Measurements from ENCODE around the gene DQX1.

Gene DQX1

DNA sequence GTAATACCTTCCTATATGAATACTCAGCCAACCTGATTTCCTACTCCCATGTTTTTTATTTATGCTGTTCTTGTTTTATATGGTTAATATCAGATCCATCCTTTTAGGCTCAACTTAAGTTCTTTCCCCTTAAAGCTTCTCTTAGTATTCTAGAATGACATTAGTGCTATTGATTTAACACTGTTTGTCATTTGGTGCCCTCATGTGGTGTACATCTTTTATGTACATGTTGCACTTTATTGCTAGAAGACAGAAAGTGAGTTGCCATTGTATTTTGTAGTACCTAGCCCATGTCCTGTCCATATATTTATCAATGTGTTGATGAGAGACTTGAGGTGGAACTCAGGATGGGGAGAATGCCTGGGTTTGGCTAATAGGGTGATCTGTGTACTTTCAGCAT, 6.2 kb upstream of the DQX1 start:
- no peak for DNase-seq (ENCODE audit: low spot score in 2 of 2)
- in situ Hi-C loops (cut with MboI; ENCODE audit: low sequenced_read_pairs), result no loop called here
- H3K4me3 ChIP-seq, result no peak overlapping the region
- peaks cover 13% of the 10 kb centered on the region for H3K4me1 ChIP-seq
- no peaks in the 10 kb centered on the region for H3K27me3 ChIP-seq (ENCODE audit: low read depth)
- peaks cover 43% of the 10 kb centered on the region for H3K36me3 ChIP-seq (replicated peaks)
- H3K9me3 ChIP-seq, result no peaks in the 10 kb centered on the region

DNA sequence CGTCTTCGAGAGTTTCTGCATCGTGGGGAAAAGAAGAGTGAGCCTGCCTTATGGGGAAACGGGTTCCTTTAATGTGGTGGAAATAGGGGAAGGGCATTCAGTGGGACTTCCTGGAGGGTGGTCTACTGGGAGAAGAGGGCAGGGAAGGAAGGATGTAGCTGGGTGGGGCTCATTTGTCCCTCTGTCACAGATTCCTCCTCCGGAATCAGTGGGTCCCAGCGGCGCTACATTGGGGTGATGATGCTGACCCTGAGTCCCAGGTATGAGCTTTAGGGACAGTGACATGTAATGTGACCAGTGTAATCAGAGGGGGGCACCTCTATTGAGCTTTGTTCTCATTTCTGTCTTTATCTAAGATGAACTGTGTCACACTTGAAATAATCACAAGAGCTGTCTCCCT, 5.6 kb upstream of the DQX1 start:
- Histone ChIP-seq H3K9me3 (no peaks in the 10 kb centered on the region), H3K36me3 (replicated peaks) (peaks cover 48% of the 10 kb centered on the region), H3K4me3 (no peak overlapping the region), H3K27me3 (ENCODE audit: low read depth) (no peaks in the 10 kb centered on the region), H3K4me1 (peaks cover 13% of the 10 kb centered on the region)
- no peak for DNase-seq (ENCODE audit: low spot score in 2 of 2)
- in situ Hi-C loops (cut with MboI; ENCODE audit: low sequenced_read_pairs), result no loop called here

DNA sequence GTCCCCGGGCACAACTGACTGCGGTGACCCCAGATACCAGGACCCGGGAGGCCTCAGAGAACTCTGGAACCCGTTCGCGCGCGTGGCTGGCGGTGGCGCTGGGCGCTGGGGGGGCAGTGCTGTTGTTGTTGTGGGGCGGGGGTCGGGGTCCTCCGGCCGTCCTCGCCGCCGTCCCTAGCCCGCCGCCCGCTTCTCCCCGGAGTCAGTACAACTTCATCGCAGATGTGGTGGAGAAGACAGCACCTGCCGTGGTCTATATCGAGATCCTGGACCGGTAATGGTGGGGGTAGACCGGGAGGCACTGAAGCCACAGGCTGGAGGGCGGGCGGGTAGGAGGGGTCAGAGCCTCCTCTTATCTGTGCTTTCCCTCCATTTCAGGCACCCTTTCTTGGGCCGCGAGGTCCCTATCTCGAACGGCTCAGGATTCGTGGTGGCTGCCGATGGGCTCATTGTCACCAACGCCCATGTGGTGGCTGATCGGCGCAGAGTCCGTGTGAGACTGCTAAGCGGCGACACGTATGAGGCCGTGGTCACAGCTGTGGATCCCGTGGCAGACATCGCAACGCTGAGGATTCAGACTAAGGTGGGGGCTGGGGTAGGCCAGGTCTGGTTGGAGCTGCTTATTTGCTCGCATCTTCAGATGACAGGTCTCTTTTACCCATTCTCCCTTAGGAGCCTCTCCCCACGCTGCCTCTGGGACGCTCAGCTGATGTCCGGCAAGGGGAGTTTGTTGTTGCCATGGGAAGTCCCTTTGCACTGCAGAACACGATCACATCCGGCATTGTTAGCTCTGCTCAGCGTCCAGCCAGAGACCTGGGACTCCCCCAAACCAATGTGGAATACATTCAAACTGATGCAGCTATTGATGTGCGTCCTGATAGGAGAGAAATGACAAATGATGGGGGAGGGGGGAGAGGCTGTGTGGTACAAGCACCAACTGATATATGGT, 4.5 kb upstream of the DQX1 start:
- Histone ChIP-seq H3K27me3 (ENCODE audit: low read depth) (no peaks in the 10 kb centered on the region), H3K4me3 (peak overlapping the region; percentile 80), H3K36me3 (replicated peaks) (peaks cover 58% of the 10 kb centered on the region), H3K9me3 (no peaks in the 10 kb centered on the region), H3K4me1 (peaks cover 13% of the 10 kb centered on the region)
- in situ Hi-C loops (cut with MboI; ENCODE audit: low sequenced_read_pairs), result no loop called here
- DNase-seq (ENCODE audit: low spot score in 2 of 2), result peak; percentile 45 to 69

DNA sequence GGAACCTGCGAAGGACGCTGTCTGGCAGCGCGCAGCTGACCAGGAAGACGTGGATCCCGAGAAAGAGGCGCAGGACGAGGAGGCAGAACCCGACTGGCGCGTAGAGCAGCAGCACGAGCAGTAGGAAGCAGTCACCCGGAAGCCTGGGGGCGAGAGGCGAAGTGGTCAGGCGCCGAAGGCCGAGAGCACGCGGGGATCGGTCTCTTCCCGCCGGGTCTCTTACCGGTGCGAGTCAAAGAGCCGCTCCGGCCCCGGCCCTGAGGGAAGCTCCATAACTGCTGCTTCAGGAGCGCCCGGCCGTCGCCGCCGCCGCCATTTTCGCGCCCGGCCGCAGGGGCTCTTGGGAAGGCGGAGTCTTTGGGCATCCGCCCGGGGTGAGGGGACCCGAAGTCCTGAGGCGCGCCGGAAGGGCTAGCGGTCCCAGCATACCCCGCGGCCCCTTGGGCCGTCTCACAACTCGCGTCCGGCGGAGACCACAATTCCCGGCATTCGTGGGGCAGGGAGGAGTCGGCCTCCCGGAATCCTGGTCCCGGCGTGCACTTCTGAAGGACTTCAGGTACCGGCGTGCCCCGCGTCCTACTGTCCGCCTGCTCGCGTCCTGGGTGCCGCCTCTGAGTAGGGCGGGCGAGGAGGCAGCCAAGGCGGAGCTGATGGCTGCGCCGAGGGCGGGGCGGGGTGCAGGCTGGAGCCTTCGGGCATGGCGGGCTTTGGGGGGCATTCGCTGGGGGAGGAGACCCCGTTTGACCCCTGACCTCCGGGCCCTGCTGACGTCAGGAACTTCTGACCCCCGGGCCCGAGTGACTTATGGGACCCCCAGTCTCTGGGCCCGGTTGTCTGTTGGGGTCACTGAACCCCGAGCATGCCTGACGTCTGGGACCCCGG, 3.6 kb upstream of the DQX1 start, which contains the start of the genes AUP1 and HTRA2:
TSS of gene AUP1 (minus strand) at position 350 of the 882 bp plus-strand sequence. CDS start at position 273, 77 bp downstream.
TSS of gene HTRA2 (plus strand) at position 577 of the 882 bp plus-strand sequence. CDS start at position 651, 74 bp downstream.
- H3K4me1 ChIP-seq, result peaks cover 13% of the 10 kb centered on the region
- in situ Hi-C loops (cut with MboI; ENCODE audit: low sequenced_read_pairs), result no loop called here
- peak within 1 kb of the TSS; percentile 80 for H3K4me3 ChIP-seq
- H3K36me3 ChIP-seq (replicated peaks), result peaks cover 58% of the 10 kb centered on the region
- no peaks in the 10 kb centered on the region for H3K9me3 ChIP-seq
- peak; percentile 98 to 99 for DNase-seq (ENCODE audit: low spot score in 2 of 2)
- H3K27me3 ChIP-seq (ENCODE audit: low read depth), result no peaks in the 10 kb centered on the region

DNA sequence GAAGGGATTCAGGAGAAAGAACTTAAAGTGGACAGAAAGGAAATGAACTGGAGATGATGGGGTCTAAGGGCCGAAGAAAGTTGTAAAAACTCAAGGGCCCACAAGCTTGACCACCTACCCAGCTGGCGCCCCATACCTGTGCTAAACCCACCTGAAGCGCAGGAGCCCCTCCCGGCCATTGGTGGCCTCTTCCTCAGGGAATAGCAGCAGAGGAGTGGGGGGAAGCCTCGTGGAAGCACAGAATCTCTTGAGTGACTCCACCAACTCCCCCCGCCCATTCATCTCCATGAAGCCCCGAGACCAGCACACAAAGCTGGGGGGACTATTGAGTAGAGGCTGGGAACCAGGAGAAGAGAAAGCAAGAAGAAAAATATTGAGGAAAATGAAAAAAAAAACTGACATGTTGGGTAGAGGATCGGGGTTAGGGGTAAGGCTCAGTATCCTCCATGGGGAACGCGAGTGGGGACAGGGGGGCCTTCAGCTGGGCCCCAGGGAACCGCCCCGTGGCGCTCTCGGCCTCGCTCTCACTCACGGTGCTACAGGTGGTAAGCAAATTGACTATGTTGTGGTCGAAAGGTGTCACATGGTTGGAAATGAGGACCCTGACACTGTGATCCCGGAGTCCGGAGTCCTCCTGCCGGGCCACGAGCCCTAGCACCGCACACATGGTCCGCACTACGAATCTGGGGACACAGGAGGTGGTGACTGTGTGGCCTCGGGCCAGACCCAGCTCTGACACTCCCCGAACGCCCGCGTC, 2.7 kb upstream of the DQX1 start:
- in situ Hi-C loops (cut with MboI; ENCODE audit: low sequenced_read_pairs), result no loop called here
- DNase-seq (ENCODE audit: low spot score in 2 of 2), result no peak
- Histone ChIP-seq H3K4me1 (peaks cover 13% of the 10 kb centered on the region), H3K36me3 (replicated peaks) (peaks cover 57% of the 10 kb centered on the region), H3K9me3 (no peaks in the 10 kb centered on the region), H3K27me3 (ENCODE audit: low read depth) (no peaks in the 10 kb centered on the region), H3K4me3 (peak overlapping the region; percentile 80)

DNA sequence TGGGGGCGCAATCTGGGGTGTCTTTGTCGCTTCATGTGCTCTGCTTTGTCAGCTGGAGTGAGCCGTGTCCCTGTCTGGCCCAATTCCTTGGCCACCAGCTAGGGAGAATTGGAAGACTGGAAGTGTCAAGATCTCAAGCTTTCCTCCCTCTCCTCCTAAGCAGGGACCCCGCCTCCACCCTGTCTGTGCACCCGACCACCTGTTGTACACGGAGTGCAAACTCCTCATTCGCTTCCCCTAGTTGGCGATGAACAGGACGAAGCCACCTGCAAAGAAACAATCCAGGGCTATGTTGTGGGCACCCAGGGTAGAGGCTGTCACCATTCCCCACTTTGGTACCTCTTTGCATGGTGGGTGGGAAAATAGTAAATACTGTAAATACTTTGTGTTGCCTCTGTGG, 1.7 kb upstream of the DQX1 start:
- no peaks in the 10 kb centered on the region for H3K27me3 ChIP-seq (ENCODE audit: low read depth)
- peak overlapping the region; percentile 80 for H3K4me3 ChIP-seq

DNA sequence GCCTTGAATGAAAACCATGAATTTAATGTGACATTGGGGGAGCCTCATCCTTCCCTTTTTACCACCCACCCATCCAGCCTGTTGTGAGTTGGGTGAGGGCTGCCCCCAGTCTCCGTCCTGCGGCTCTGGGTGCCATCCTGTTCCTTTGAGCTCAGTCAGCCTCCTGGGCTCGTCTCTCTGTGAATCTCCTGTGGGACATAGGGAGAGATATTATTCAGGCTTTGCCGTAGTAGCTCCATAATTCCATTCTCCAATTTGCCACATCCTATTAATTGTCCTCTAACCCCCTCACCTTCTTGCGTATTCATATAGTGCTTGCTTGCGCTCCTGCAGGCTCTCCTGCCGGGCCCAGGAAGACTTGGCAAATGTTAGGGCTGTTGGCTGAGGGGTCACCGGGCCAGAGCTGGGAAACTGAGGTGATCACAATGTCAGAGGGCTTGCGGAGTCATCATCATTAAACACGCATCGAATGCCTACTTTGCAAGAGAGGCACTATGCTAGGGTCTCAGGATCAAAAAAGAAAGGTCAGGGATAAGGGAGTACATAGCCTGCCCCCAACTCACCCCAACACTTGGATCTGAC, 709 bp upstream of the DQX1 start:
- DNase-seq (ENCODE audit: low spot score in 2 of 2), result no peak
- in situ Hi-C loops (cut with MboI; ENCODE audit: low sequenced_read_pairs), result no loop called here
- H3K4me3 ChIP-seq, result no peak overlapping the region
- no peaks in the 10 kb centered on the region for H3K9me3 ChIP-seq
- peaks cover 38% of the 10 kb centered on the region for H3K36me3 ChIP-seq (replicated peaks)
- H3K27me3 ChIP-seq (ENCODE audit: low read depth), result no peaks in the 10 kb centered on the region
- H3K4me1 ChIP-seq, result peaks cover 13% of the 10 kb centered on the region

More for the DNA sequence above, 1.7 kb upstream of the DQX1 start:
- in situ Hi-C loops (cut with MboI; ENCODE audit: low sequenced_read_pairs), result no loop called here
- peaks cover 13% of the 10 kb centered on the region for H3K4me1 ChIP-seq
- H3K9me3 ChIP-seq, result no peaks in the 10 kb centered on the region
- DNase-seq (ENCODE audit: low spot score in 2 of 2), result no peak
- H3K36me3 ChIP-seq (replicated peaks), result peaks cover 47% of the 10 kb centered on the region

DNA sequence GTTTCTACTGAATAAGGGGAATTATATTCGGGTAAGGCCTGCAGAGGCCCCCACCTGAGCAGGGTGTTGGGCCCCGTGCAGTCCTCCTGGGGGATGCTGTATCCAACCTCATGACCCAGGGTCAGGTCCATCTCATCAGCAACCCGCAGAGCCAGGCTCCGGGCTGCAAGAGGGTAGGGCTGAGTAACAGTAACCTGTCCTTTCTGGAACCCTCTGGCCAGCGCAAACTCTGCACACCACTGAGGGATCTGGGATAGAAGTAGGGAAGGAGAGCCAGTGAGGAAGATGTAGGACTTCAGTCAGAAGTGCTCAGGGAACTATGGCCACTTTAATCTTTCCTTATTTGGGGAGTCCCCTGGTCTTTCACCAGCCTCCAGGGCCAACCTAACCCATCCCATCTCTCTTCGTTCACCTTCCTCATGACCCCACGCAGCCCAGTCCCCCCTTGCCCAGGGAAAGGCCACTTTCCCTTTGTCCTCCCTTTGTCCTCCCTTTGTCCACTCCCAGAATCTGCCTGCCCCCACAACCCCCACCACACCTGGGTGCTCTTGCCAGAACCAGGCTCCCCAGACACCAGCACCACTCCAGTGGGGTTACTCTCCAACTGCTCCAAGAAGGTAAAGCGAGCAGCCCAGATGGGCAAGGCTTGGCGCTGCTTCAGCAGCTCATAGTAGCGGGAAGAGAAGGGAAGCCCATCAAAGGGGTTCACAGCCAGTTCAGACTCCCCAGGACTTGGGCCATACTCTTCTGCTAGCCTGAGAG, 895 bp downstream of the DQX1 start:
- Histone ChIP-seq H3K9me3 (no peaks in the 10 kb centered on the region), H3K27me3 (ENCODE audit: low read depth) (no peaks in the 10 kb centered on the region), H3K36me3 (replicated peaks) (peaks cover 29% of the 10 kb centered on the region), H3K4me1 (peaks cover 8% of the 10 kb centered on the region), H3K4me3 (no peak overlapping the region)
- in situ Hi-C loops (cut with MboI; ENCODE audit: low sequenced_read_pairs), result no loop called here
- no peak for DNase-seq (ENCODE audit: low spot score in 2 of 2)

DNA sequence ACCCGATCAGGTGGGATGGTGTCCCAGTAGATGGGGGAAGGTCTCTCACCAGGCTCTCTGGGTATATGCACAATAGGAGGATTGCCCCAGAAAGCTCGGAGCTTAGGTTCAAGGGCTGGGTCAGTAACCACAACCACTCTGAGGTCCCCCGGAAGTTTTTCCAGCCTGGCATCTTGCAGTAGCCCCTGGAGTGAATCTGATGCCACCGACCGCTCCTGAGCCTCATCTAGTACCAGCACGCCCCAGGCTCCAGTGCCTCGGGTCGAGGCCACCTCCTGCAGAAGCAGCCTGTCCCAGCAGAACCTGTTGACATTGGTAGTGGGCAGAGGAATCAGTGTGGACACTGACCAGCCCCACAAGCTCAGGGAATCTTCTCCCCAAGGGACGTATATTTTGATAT, 2.0 kb downstream of the DQX1 start:
- DNase-seq (ENCODE audit: low spot score in 2 of 2), result no peak
- Histone ChIP-seq H3K9me3 (no peaks in the 10 kb centered on the region), H3K27me3 (ENCODE audit: low read depth) (no peaks in the 10 kb centered on the region), H3K4me1 (peaks cover 8% of the 10 kb centered on the region), H3K4me3 (no peak overlapping the region), H3K36me3 (replicated peaks) (peaks cover 27% of the 10 kb centered on the region)
- in situ Hi-C loops (cut with MboI; ENCODE audit: low sequenced_read_pairs), result no loop called here

DNA sequence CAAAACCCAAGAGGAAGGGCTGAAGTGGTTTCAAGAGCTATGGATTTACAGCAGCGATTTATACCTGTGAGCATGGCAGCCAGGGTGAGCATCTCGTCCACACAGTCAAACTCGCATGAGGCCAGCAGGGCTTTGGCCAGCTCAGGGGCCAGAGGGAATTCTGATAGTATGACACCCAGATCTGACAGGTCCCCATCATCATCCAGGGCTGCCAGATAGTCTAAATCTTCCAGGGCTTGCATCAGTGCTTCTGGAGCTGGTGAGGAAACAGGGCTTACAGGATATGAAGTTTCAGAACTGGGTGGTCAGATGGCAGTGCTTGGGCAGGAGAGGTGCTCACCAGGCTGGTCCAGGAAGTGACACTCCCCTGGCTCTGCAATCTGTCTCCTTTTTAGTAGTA, 3.5 kb downstream of the DQX1 start:
- H3K4me3 ChIP-seq, result no peak overlapping the region
- in situ Hi-C loops (cut with MboI; ENCODE audit: low sequenced_read_pairs), result no loop called here
- no peaks in the 10 kb centered on the region for H3K27me3 ChIP-seq (ENCODE audit: low read depth)
- H3K4me1 ChIP-seq, result no peaks in the 10 kb centered on the region
- H3K9me3 ChIP-seq, result no peaks in the 10 kb centered on the region
- no peak for DNase-seq (ENCODE audit: low spot score in 2 of 2)
- peaks cover 19% of the 10 kb centered on the region for H3K36me3 ChIP-seq (replicated peaks)

DNA sequence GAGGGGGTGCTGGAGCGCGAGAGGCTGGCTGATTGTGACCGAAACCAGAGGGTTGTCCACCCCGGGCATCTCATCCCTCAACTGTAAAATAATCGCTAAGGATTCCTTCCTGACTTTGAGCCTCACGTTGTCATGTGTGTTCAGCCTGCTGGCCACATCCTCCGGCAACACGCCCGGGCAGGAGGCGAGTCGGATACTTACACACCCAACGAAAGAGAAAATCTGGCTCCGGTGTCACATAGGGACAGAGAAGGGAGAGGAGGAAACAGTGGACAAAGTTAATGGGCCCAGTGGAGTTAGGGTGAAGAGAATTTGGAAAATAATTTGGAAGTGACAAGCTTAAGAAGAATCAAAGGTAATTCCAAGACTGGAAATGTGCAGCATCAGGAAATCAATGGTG, 9.4 kb downstream of the DQX1 start:
- H3K9me3 ChIP-seq, result no peaks in the 10 kb centered on the region
- no peaks in the 10 kb centered on the region for H3K27me3 ChIP-seq (ENCODE audit: low read depth)
- no peak overlapping the region for H3K4me3 ChIP-seq
- H3K4me1 ChIP-seq, result no peaks in the 10 kb centered on the region
- DNase-seq (ENCODE audit: low spot score in 2 of 2), result no peak
- in situ Hi-C loops (cut with MboI; ENCODE audit: low sequenced_read_pairs), result no loop called here
- no peaks in the 10 kb centered on the region for H3K36me3 ChIP-seq (replicated peaks)

DNA sequence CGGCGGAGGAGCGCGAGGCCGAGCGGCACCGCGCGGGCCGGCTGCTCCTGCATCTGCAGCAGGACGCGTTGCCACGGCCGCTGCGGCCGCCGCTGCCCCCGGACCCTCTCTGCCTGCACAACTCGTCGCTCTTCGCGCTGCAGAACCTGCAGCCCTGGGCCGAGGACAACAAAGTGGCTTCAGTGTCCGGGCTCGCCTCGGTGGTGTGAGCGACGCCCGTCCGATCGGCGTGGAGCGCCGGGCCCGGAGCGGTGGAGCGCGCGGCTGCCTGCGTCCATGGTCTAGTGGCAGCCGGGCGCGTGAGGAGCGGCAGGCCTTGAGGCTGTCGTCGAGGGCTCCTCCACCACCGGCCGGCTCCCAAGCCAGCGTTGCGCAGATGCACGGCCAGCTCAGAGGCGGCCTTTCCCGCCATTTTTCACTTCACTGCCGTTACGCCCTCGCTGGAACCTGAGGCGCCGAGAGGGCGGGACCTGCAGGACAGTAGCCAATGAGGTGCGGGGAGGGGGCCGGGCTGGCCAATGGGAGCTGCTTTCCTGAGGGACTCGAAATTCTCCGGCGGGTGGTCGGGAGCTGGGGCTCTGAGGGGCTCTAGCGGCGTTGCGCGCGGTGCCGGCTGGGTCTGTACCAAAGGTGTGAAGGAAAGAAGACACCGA, 9.9 kb downstream of the DQX1 start:
- H3K27me3 ChIP-seq (ENCODE audit: low read depth), result no peaks in the 10 kb centered on the region
- in situ Hi-C loops (cut with MboI; ENCODE audit: low sequenced_read_pairs), result no loop called here

More for the DNA sequence above, 9.9 kb downstream of the DQX1 start:
- no peaks in the 10 kb centered on the region for H3K9me3 ChIP-seq
- H3K36me3 ChIP-seq (replicated peaks), result no peaks in the 10 kb centered on the region
- H3K4me1 ChIP-seq, result no peaks in the 10 kb centered on the region
- DNase-seq (ENCODE audit: low spot score in 2 of 2), result no peak
- no peak overlapping the region for H3K4me3 ChIP-seq

Data from HAP-1 (cell line).